GM12873 (cell line): Measurements from ENCODE around the gene DPYD.

Source experiments
- TF ChIP-seq, protein P1 (sequence below): IDR thresholded peaks from 2 replicates; pipeline ENCODE4 v1.5.1; 2012; ENCODE audit warnings: low read depth, mild to moderate bottlenecking, moderate library complexity, low read length, control low read depth; ENCODE audit not compliant: insufficient read depth; ENCODE audit errors: missing control alignments

Gene DPYD

DNA sequence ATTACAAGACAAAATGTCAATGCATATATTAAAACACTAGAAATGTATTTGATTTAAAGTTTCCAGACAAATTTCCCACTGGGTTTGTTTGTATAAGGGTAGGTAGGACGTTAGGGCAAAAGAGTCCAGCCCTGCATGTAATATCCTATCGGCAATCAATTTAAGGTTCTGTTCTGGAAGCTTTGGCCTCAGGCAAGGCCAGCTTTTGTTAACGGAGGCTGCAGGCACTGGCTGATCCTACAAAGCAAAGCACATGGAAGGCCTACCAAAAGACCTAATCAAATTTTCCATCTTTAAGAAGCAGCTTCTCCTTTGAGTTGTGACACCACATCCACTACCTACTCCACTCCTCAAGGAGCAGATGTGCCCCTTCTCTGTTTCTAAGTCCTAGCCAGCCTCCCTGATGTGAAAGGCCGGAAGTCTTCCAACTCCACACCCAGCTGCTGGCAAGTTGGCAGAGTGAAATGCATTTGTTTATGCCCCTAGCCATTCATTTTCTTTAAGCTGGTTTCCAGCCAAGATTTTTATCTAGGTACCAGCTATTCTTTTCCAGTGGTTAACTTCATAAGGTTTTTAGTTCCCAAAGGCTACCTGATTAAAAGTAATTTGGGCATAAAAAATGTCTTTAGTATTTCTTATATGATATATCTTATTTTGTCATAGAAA is 746.7 kb downstream of the DPYD start:
- TF ChIP-seq, protein P1, sequence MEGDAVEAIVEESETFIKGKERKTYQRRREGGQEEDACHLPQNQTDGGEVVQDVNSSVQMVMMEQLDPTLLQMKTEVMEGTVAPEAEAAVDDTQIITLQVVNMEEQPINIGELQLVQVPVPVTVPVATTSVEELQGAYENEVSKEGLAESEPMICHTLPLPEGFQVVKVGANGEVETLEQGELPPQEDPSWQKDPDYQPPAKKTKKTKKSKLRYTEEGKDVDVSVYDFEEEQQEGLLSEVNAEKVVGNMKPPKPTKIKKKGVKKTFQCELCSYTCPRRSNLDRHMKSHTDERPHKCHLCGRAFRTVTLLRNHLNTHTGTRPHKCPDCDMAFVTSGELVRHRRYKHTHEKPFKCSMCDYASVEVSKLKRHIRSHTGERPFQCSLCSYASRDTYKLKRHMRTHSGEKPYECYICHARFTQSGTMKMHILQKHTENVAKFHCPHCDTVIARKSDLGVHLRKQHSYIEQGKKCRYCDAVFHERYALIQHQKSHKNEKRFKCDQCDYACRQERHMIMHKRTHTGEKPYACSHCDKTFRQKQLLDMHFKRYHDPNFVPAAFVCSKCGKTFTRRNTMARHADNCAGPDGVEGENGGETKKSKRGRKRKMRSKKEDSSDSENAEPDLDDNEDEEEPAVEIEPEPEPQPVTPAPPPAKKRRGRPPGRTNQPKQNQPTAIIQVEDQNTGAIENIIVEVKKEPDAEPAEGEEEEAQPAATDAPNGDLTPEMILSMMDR, result no peak

DNA sequence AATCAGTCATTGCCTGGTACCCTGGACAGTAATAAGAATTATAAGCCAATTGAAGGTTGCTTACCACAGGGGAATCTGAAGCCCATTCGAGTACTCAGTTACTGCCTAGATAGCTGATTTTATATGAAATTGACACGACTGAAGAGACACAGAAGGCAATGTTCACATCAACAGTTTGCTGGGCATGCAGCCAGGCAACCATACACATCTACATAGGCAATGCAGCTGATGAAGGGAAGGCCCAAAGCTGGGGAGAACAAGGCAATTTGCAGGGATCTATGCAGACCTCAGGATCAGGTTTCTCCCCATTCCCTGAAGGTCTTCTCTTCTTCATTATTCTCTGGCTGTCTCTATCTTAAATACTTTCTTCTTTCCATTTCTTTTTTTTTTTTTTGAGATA is 750.5 kb downstream of the DPYD start:
- TF ChIP-seq, protein P1, result no peak

DNA sequence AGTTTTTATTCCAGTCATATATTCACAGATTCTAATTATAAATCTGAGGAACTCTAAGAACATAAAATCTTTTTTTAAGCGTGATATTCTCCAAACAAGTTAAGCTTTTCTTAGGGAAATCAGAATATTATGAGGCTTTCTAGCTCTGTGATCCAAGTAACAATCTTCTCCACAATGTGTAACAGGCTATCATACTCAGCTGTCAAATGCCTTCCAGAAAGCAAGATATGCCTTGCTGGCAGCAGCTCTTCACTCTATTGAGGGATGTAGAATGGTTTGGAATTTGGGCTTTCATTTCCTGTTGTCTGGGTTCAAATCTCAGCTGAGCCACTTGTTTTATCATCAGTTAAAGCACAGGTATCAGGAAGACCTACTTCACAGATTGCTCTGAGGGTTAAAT is 752.8 kb downstream of the DPYD start:
- TF ChIP-seq, protein P1, result no peak

DNA sequence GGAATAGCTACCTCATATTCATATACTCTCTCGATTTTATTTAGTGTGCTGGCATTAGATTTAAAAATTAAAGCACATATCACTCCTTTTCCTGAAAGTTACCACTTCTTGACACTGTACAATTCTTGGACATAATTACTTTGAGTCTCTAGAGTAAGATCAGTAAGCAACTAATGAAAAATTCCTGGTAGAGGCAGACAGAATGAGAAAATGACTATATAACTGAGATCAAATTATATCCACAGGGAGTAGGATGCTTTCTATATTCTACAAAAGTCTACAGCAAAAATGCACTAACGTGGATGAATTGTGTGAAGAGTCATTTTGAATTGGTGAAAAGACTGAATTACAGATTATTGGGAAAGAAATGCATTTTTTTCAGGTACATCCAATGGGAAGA is 753.6 kb downstream of the DPYD start:
- TF ChIP-seq, protein P1, result no peak

DNA sequence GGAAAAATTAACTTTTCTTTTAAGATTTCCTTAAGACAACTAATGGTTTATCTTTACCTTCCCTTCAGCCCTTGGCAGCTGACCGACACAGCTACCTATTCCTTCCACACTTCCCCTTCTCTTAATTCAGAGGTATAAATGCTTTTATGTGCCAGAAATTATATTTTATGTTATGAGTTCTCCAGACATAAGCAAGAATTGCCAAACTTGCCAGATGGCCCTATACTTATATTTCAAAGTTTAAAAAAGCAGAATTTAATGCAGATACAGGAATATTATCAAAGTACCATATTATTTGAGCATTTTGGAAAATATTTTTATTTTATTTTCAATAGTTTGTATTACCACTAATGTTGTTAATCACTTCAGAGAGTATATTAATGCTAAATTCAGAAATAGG is 754.2 kb downstream of the DPYD start:
- TF ChIP-seq, protein P1, result no peak

DNA sequence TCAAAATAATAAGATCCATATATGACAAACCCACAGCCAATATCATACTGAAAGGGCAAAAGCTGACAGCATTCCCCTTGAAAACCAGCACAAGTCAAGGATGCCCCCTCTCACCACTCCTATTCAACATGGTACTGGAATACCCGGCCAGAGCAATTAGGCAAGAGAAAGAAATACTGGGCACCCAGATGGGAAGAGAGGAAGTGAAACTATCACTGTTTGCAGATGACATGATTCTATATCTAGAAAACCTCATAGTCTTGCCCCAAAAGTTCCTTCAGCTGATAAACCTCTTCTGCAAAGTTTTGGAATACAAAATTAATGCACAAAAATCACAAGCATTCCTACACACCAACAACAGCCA is 756.6 kb downstream of the DPYD start:
- TF ChIP-seq, protein P1, result no peak

DNA sequence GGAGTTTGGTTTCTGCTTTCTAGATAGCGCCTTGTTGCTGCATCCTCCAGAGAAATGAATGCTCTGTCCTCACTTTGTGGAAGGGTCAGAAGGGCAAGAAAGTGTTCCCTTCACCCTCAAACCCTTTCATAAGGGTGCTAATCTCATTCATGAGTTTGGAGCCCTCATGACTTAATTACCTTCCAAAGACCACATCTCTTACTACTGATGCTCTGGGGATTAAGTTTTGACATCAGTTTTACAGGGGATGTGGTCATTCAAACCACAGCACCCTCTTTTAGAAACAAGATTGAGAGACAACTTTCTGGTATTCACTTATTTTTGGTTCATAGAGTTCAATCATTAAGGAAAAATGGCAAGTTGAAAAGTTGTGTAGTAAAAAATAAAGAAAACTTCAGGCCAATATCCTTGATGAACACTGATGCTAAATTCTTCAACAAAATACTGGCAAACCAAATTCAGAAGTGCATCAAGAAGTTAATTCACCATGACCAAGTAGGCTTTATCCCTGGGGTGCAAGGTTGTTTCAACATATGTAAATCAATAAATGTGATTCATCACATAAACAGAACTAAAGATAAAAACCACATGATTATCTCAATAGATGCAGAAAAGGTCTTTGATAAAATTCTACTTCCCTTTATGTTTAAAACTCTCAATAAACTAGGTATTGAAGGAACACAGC is 757.1 kb downstream of the DPYD start:
- TF ChIP-seq, protein P1, result no peak
